NCI-H510A (cell line): ENCODE data around the gene FGF8.

Experiments
- DNase-seq: peaks from one replicate; lab custom pipeline; 2025; lab: John Stamatoyannopoulos, UW

The FGF8 gene

DNA sequence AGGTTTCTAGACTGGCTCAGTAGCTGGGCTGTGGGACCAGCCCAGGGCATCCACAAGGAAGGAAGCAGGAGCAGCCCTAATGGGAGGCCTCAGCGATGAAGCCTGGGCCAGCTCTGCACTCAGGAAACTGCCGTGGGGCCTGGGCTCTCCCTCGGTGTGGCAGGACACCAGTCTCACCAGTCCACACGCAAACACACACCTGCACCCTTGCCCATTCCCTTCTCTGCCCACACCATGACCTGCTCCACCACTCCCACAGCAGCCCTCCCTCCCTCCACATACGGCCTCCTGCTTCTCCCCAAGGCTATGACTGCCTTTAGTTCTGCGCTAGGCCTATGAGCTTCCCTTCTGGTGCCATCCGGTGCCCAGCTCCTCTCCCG, 7.1 kb downstream of the FGF8 start:
- DNase-seq = no peak

DNA sequence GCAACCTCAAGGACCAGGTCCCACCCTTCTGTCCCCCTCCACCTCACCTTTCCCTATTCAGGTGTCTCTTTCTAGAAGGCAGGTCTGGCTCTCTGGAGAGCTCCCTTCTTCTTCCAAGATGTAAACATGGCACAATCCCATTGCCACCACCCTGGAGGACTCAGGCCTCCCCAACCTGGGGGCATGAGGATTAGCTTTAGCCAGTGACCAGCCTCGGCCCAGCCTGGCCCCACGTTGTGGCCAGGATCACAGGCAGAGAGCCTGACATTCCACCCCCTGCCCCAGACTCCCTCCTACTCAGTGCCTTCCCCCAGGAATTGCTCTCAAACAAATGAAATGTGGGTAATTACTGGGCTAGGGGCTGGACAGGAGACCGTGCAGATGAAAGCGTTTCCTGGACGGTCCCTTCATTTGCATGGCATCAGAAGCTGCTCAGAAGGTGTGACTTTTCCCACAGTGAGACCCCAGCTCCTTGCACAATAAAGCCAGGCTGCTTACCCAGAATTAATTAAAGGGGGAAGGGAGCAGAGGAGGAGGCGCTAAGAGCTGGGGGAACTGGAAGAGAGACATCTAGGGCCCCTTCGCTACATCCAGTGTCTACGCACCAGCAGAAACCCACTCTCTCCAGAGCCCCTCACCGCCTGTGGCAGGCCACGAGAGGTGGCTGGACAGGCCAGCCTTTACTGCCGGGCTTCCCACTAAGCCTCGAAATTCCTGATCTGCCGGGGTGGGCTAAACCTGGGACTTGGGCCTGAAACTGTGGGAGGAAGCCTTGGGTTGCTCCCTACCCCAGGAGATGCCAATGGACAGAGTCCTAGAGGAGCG, 7.7 kb downstream of the FGF8 start:
- DNase-seq = no peak

DNA sequence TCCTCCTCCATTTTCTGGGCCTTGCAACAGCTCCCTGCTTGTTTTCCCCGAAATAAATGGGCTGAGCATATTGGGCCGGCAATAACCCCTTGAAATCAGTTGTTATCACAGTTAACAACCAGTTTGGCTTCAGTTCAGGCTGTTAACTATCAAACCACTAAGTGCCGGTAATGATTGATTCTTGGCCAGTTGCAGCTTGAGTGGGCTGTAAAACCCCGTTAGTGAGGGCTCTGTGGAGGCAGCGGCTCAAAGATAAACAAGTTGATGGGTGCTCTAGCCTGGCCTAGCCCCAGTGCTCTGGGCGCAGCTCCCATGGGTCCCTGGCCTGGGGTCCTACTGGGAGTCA, 8.3 kb downstream of the FGF8 start:
- DNase-seq = no peak

DNA sequence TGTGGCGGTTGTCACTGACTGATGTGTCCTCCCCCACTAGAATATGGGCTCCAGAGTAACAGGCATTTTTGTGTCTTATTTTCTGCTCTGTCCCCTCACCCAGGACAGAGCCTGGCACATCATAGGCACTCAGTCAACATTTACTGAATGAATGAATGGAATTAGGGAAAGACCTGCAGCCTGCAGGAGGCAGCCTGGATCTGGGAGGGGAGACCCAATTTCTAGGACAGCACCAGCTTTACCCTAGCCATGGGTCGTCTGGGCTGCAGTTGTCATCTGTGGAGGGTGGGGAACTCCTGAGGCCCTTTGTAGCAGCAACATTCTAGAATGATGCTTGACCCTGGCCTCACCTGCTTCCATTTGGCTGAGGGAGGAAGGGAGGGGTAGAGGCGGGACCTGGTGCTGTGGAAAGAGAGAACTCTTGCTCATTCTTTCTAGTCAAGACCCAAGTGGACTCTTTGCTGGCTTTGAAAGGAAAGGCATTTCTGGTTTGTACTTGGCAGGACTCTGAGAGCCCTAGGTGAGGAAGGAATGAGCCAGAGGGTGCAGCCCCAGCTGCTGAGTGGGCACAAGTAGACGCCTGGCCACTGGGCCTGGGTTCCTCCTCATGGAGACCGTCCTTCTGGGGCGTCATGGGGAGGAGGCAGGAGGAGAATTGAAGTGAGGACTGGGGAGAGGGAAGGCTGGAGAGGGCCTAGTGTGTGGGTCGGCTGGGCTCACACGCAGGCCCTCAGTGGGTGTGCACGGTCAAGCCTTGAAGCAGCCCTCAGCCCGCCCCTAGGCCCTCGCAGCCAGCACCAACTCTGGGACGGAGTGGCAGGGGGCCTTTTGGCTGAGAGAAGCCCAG, 8.9 kb downstream of the FGF8 start:
- no peak for DNase-seq

DNA sequence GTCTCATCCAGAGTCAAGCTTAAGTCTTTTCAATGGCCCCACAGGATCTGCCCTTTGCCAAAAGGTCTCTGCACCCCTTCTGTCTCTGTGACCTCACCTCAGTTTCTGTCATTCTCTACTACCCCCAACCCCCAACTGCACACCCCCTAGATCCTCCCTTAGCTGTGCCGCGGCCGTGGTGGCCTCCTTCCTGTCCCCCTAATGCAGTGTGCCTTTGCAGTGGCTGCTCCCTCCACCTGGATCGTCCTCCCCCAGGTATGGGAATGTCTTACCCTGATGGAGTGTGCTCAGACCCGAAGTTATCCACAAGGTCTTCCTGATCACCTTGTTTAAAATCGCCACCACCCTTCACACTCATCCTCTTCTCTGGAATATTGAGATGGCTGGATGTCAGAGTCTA, 9.6 kb downstream of the FGF8 start:
- DNase-seq = no peak

DNA sequence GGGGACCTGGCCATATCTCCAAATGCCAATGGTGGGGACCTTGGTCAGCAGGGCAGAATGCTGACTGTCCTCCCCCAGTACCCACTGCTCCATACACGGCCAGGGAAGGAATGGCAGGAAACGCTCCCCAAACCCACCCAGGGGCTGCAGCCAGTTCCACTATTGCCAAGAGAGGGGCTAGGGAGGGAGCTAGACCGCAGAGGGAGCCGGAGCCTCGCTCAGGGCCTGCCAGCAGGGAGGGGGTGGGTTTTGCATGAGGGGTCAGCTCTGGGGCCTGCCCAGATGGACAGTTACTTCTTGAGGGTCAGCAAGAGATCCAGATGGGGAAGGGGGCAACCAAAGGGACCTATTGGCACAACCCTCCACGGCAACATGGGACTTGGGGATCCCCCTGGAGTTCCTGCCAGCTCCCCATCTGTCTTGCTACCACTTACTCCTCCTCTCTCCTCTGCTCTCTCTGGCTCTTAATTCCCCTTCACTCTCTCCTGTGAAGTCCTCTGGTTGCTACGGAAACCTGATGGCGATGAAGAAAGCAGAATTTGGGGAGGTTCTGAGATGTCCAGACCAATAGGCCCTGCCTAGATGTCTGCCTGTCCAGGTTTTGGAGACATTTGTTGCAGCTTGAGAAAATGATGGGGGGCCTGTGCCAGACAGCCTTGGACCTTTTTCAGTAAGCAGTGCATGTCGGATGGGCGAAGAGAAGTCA, 12.6 kb downstream of the FGF8 start:
- DNase-seq = no peak

DNA sequence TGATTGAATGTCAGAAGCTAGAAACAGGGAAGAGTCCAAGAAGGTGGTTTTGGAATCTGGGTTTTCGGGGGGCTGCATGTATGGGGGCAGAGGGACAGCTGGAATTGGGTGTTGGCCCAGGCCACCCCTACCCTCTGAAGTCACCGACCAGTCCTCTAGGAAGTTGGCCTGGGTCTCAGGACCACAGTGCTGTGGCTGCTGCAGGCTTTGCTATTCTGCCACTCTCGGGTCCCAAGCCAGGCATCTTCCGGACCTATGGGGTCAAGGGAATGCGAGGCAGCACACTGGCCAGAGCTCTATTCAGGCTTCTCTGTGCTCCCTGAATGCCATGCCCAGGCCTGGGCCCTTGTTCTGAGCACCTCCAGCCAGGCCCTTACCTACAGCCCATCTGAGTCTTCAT, 13.2 kb downstream of the FGF8 start:
- no peak for DNase-seq

DNA sequence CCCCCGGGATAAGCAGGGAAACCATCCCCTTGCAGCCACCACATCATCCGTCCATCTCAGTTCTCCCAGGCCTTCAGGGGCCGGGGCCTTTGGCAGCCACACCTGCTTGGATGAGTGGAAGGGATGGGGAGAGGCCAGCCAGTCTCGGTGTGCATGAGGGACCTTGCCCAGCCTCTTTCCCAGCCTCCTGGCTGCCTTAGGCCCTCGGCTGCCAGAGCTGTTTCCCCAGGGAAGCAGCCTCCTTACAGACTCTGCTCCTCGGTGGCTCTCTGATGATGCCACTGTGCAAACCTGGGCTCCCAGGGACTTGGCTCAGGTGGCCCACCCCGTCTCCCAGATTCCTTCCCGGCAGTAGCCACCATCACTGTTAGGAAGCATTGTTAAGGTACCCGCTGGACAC, 14.7 kb downstream of the FGF8 start:
- DNase-seq = no peak

DNA sequence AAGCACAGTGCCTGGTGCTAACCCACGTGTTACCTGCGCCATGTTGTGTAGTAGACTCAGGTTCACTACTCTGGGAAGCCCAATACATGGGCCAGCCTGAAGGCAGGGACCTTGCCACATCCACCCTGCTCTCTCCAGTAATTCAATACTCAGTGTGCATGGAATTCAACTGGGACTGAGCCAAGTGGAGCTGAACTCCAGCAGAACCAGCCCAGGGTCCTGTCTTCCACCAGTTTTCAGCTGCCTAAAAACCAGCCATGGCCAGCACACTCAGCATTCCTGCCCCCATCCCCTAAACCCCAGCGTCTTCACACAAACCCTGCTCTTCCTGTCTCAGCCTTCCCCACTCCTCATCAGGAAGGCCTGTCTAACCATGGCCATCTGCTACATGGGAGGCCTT, 15.4 kb downstream of the FGF8 start:
- no peak for DNase-seq

DNA sequence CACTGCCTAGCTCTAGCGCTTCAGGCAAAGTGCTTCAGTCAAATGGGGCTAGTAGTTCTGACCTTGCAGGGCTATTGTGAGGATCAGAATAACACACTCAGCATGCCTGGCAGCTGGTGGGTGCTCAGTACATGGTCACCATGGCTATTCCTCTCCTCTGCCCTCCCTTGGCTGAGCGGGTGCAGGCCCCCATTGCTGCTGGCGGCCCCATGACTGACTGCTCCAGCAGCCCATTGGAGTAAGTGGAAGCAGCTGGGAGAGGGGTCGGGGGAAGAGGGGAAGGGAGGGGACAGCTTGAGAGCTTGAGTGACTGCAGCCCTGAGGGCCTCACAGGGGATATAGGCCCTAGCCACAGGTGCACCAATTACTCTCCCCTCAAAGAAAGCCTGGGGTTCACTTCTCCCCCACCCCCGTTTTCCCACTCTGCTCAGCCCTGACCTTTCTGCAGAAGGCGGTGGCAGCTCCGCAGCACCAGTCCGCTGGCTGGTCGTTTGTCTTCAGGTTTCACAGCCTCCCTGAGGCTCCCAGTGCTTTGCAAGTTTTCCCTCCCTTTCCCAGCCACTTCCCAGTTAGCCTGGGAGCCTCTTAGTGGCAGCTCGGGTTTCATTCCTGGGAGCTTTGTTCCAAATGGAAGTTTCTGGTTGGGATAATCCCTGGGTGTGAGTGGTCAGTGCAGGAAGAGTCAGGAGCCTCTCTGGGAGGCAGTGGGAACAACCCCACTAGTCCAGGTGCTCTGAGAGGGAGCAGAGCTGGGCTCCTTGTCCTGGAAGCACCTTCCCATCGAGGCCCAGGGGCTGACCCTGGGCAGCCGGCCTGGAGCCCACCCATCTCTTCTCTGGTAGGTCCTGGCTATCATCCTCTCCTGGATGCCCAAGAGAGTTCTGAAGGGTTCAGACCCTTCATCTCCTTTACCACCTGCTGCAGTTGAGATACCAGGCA, 16.3 kb downstream of the FGF8 start:
- no peak for DNase-seq

DNA sequence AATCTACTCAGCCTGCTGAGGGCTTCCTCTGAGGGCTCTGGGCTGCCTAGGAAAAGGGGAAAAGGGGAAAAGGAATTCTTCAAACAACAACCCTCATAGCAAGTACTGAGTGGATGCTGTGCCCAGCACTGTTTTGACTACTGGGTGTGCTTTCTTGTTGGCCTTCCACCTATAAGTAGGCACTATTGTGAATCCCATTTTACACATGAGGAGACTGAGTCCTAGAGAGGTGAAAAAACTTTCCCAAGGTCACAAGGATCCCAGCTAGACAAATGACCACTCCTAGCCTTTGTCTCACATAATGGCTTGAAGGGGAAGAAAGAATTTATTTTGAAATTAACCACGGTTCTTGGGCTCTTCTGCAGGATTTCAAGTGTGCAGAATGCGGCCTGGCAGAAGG, 17.1 kb downstream of the FGF8 start:
- DNase-seq = no peak

DNA sequence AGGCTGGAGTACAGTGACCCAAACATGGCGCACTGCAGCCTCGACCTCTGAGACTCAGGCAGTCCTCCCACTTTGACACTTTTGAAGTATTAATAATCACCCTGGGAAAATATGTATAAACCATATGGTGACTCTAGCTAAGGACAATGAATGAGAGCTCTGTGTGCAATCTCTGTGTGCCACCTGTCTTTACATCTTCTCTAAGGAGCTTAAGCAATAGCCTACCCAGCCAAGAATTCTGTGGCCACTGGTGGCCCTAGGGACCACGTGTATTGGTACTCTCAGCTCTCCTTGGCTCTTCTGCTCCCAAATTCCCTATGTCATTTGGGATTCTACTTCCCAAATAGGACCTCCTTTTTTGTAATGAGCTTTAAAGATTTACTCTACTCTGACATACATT, 23.7 kb downstream of the FGF8 start:
- DNase-seq = no peak

DNA sequence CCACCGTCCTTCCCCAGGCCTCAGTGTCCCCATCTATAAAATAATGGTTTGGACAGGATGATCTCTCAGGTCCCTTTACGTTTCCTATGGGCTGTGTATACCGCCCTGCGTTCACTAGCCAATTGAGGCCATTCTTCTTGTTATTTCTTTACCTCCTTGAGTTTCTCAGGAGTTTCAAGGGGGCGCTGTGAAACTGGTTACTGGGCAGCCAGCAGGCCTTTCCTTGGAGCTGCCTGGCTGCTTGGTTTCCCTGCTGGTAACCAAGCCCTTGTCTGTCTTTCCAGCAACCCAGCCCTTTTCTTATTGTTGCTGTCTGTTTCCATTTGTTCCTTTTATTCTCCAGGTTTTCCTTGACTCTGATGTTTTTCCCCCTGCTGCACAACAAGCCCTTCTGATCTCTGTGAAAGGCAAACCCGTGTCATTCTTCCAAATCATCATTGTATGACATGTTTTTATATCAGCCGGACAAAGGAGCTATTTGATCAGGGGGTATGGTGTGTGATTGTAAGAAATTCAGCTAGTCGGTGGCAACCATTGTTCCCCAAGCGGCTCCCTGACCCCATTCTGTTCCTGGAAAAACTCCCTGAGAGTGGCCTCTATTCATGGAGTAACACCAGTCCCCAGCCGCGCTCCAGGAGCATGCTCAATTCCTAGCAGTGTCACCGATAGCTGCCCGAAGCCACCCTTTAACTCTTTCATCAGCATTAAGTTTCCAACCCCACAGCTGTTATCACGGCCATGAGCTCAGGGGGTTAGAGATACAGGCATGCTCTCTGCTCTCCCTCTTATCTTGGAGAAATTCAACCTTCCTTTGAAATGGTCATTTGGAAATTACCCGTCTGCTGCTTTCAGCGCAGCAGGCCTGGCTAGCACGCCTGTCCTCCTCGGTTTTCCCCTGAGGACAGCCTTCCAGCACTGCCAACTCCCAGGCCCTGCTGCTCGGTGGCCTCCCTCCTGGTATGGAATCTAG, 26.6 kb downstream of the FGF8 start:
- no peak for DNase-seq

DNA sequence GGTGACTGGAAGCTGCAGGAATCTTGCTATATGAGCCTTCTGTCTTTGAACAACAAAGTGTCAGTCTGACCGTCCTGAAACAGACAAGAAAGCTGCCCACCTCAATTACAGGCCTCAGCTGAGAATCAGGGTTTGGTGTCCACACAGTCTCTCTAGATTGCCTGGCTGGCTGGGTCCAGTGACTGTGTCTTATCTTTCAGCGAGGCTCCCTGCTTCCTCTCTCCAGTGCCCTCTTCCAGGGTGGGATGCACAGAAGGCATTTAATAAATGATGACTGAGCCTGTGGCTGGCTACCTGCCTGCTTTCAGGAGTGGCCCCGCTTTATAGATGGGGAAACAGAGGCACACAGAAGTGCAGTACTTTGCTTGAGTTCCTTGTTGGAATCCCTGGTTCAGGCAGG, 27.4 kb downstream of the FGF8 start:
- DNase-seq = no peak

DNA sequence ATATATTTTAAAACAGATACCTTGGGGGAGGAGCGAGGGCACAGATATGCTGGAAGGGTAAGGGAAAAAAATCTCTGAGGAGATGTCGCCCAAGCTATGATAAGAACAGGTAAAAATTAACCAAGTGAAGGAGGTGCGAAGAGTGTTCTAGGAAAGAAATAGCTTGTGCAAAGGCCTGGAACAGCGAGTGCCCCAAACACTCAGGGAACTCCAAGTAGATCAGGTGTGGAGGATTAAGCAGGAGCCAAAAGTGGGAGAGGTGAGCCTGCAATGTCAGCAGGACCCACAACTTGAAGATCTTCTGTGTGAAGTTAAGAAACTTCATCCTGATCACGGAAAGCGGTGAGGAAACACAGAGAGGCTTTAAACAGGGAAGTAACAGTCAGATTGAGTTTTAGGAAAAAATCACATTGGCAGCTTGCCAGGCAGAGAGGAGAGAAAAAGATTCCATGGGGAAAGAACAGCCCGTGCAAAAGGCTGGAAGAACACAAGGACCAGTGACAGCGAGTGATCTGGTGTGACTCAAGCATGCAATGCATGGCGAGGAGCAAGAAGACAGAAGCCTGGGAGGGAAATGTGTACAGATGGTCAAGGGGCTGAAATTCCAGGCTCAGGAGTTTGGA, 30.7 kb downstream of the FGF8 start:
- no peak for DNase-seq

DNA sequence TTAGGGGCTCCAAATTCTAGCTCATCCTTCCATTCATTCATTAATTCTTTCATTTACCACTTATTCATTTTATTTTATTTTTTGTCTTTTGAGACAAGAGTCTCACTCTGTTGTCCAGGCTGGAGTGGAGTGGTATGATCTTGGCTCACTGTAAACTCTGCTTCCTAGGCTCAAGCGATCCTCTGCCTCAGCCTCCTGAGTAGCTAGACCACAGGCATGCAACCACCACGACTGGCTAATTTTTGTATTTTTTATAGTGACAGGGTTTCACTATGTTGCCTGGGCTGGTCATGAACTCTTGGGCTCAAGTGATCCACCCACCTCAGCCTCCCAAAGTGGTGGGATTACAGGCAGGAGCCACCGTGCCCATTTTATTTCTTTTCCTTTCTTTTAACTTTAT, 31.6 kb downstream of the FGF8 start:
- no peak for DNase-seq

DNA sequence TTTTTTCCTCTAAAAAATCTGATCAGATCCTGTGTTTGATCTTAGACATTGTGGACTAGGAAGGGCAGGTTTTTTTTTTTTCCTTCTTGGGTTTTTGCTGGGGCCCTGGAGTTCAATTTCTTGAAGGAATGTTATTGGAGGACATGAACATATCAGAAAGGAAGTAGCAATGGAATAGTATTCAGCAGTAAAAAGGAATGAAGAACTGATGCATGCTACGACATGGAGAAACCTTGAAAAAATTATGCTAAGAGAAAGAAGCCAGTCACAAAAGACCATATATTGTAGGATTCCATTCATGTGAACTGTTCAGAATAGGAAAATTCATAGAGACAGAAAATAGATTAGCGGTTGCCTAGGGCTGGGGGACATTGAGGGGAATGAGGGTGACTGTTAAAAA, 34.0 kb downstream of the FGF8 start:
- no peak for DNase-seq

DNA sequence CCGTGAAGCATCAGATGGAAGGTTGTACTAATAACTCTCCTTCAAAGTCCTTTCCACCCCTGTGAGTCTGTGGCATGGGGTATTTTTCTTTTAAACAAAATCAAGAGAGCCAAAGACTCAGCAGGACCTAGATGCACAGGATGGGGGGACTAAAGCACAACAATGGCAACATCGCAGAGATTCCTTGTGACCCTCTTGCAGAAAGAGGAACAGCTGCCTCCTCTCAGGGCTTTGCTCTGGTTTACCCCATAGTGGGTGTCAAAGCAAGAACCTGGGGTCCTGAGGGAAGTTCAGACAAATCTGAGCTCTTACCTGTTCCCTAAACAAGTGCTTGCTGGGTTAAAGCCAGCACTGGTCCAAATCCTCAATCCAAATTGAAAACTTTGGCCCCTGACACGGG, 39.2 kb downstream of the FGF8 start:
- DNase-seq = no peak

DNA sequence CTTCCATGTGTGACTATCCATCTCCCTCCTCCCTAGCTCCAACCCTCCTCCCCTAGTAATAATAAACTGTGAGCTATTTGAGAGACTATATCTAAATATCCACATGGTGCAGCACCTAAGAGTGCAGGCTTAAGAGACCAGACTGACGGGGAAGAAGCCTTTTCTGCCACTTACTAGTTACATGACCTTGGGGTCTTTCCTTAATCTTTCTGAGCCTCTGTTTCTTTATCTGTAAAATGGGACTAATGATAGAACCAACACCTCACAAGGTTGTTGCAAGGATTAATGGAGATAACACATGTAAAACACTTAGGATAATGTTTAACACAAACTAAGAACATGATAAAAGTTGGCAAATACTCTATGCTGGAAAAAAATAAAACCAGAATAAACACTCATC, 43.8 kb downstream of the FGF8 start:
- no peak for DNase-seq

DNA sequence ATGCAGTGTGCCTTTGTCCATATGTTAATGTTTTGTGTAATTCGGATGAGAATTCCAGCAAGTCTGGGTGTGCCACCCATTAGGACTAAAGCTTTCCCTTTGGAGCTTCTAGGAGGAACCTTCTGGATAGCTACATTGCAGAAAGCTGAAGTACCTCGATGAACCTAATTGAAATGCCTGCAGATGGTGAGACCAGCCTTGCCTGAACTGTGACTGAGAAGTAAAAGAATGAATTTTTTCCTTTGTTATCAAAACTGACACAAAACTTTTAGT, 49.9 kb downstream of the FGF8 start:
- DNase-seq = no peak
